ENCODE results near the gene PCMT1. TPM values are rescaled to one million over a fixed set of nuclear protein-coding genes. Genes with fewer than 3 reads are reported as not detected.

PCMT1 gene
- total and polyA plus RNA-seq, 2 of the 13 experiments (the other 11 are each of a cell fraction or from before 2014, with no cell fraction given): 112 to 169 TPM

GRCh38 chr6:149831308-149831820, 81.8 kb downstream of the PCMT1 start (continued):
- TF ChIP-seq ZNF18 (CRISPR knock-in tag; IDR thresholded peaks at IDR 0.05; ENCODE audit: insufficient replicate concordance) (no peak), NFYC (CRISPR knock-in tag; IDR thresholded peaks at IDR 0.05) (0 out of 2 replicates have a peak, but pooled peaks have one; percentile 8), ZNF451 (CRISPR knock-in tag; IDR thresholded peaks at IDR 0.05) (0 out of 2 replicates have a peak, but pooled peaks have one; percentile 53), ZNF260 (CRISPR knock-in tag; IDR thresholded peaks at IDR 0.05; ENCODE audit: borderline replicate concordance, low read depth) (no peak), HMG20A (CRISPR knock-in tag; IDR thresholded peaks at IDR 0.05; ENCODE audit: borderline replicate concordance) (peak; percentile 60; the same call in 1 of the 2 replicates), TERF1 (CRISPR knock-in tag; IDR thresholded peaks at IDR 0.05) (no peak), MZF1 (CRISPR knock-in tag; IDR thresholded peaks at IDR 0.05; ENCODE audit: borderline replicate concordance) (no peak), ARID2 (CRISPR knock-in tag; IDR thresholded peaks at IDR 0.05; ENCODE audit: borderline replicate concordance) (no peak), ESRRA (CRISPR knock-in tag; IDR thresholded peaks at IDR 0.05; ENCODE audit: low read depth) (no peak), ZSCAN22 (CRISPR knock-in tag; IDR thresholded peaks at IDR 0.05) (no peak), PBX2 (CRISPR knock-in tag; IDR thresholded peaks at IDR 0.05) (no peak), ZNF350 (CRISPR knock-in tag; IDR thresholded peaks at IDR 0.05; ENCODE audit: borderline replicate concordance, low read depth) (peak; percentile 62; the same call in 1 of the 2 replicates), AKNA (CRISPR knock-in tag; IDR thresholded peaks at IDR 0.05; ENCODE audit: borderline replicate concordance) (no peak), ARID5B (CRISPR knock-in tag; IDR thresholded peaks at IDR 0.05) (peak; percentile 82), PHF20 (CRISPR knock-in tag; IDR thresholded peaks at IDR 0.05) (no peak), ZFP37 (CRISPR knock-in tag; IDR thresholded peaks at IDR 0.05; ENCODE audit: borderline replicate concordance) (peak; percentile 49; the same call in 1 of the 2 replicates)
